ENCODE data around the gene PIEZO2.

DNA sequence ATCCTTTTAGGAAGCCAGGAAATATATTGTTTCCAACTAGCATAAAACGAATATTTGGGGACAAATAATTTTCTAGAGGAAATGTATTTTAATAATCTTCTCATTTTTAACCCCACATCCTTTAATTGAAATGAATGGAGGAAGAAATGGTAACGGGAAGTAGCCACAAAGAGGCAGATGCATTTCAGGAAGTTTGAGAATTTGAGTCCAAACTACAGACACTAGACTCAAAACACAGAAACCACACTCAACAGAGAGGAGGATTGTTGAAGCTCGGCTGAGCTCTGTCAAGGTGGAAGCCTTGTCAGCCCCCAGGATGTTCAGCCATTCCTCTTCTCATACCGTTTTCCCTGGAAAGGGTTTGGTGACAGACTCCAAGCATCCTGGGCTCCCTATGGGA is 335.0 kb downstream of the PIEZO2 start:
- TF ChIP-seq, protein P1, sequence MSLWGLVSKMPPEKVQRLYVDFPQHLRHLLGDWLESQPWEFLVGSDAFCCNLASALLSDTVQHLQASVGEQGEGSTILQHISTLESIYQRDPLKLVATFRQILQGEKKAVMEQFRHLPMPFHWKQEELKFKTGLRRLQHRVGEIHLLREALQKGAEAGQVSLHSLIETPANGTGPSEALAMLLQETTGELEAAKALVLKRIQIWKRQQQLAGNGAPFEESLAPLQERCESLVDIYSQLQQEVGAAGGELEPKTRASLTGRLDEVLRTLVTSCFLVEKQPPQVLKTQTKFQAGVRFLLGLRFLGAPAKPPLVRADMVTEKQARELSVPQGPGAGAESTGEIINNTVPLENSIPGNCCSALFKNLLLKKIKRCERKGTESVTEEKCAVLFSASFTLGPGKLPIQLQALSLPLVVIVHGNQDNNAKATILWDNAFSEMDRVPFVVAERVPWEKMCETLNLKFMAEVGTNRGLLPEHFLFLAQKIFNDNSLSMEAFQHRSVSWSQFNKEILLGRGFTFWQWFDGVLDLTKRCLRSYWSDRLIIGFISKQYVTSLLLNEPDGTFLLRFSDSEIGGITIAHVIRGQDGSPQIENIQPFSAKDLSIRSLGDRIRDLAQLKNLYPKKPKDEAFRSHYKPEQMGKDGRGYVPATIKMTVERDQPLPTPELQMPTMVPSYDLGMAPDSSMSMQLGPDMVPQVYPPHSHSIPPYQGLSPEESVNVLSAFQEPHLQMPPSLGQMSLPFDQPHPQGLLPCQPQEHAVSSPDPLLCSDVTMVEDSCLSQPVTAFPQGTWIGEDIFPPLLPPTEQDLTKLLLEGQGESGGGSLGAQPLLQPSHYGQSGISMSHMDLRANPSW (CRISPR knock-in tag; conservative IDR thresholded peaks at IDR 0.05; ENCODE audit: low read depth), result no peak
- no peak for TF ChIP-seq ESRRA (CRISPR knock-in tag; IDR thresholded peaks at IDR 0.05; ENCODE audit: borderline replicate concordance)
- TF ChIP-seq, protein P2, sequence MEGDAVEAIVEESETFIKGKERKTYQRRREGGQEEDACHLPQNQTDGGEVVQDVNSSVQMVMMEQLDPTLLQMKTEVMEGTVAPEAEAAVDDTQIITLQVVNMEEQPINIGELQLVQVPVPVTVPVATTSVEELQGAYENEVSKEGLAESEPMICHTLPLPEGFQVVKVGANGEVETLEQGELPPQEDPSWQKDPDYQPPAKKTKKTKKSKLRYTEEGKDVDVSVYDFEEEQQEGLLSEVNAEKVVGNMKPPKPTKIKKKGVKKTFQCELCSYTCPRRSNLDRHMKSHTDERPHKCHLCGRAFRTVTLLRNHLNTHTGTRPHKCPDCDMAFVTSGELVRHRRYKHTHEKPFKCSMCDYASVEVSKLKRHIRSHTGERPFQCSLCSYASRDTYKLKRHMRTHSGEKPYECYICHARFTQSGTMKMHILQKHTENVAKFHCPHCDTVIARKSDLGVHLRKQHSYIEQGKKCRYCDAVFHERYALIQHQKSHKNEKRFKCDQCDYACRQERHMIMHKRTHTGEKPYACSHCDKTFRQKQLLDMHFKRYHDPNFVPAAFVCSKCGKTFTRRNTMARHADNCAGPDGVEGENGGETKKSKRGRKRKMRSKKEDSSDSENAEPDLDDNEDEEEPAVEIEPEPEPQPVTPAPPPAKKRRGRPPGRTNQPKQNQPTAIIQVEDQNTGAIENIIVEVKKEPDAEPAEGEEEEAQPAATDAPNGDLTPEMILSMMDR (IDR thresholded peaks at IDR 0.05), result no peak
- no peak for TF ChIP-seq JUN (CRISPR knock-in tag; IDR thresholded peaks at IDR 0.05)
- TF ChIP-seq, protein P3, sequence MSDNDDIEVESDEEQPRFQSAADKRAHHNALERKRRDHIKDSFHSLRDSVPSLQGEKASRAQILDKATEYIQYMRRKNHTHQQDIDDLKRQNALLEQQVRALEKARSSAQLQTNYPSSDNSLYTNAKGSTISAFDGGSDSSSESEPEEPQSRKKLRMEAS (CRISPR knock-in tag; IDR thresholded peaks at IDR 0.05), result no peak
- TF ChIP-seq, protein P4, sequence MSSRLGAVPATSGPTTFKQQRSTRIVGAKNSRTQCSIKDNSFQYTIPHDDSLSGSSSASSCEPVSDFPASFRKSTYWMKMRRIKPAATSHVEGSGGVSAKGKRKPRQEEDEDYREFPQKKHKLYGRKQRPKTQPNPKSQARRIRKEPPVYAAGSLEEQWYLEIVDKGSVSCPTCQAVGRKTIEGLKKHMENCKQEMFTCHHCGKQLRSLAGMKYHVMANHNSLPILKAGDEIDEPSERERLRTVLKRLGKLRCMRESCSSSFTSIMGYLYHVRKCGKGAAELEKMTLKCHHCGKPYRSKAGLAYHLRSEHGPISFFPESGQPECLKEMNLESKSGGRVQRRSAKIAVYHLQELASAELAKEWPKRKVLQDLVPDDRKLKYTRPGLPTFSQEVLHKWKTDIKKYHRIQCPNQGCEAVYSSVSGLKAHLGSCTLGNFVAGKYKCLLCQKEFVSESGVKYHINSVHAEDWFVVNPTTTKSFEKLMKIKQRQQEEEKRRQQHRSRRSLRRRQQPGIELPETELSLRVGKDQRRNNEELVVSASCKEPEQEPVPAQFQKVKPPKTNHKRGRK (CRISPR knock-in tag; IDR thresholded peaks at IDR 0.05; ENCODE audit: borderline replicate concordance), result no peak
- TF ChIP-seq, protein P5, sequence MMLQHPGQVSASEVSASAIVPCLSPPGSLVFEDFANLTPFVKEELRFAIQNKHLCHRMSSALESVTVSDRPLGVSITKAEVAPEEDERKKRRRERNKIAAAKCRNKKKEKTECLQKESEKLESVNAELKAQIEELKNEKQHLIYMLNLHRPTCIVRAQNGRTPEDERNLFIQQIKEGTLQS (CRISPR knock-in tag; conservative IDR thresholded peaks at IDR 0.05), result no peak
